SK-N-SH (cell line): ENCODE data around the gene CCDC106. TPM values are rescaled to one million over a fixed set of nuclear protein-coding genes. Genes with fewer than 3 reads are reported as not detected.

Experiments
- CTCF ChIA-PET: fragments of 300-600, 350-600 bp; formaldehyde crosslinking; extraction: SDS; loops from one replicate; lab custom pipeline; 2021; lab: Yijun Ruan, JAX
- POLR2A ChIA-PET: fragments of 350-600 bp; sonication (Branson Sonifier 250); formaldehyde crosslinking; extraction: SDS; loops from one replicate; lab custom pipeline; 2020; ENCODE audit warnings: antibody characterized with exemption, inconsistent platforms; lab: Yijun Ruan, JAX
- DNase-seq: peaks from one replicate; pipeline ENCODE4 v3.0.0; 2012
- H2AFZ ChIP-seq: fragments of 200-600 bp; sonication (generic); 2 replicates; pipeline ENCODE4 v1.8.1; 2016; ENCODE audit warnings: antibody characterized with exemption, mild to moderate bottlenecking, low read depth
- H3F3A ChIP-seq: fragments of 200-600 bp; sonication (generic); replicated peaks from 2 replicates; pipeline ENCODE3; 2016; ENCODE audit warnings: antibody characterized with exemption, mild to moderate bottlenecking; ENCODE audit not compliant: insufficient read depth
- H3K27ac ChIP-seq, 2 experiments: fragments of 200-500 bp in 1 of 2; fragments of 200-600 bp in 1 of 2; sonication (Bioruptor generic) in 1 of 2; sonication (generic), shearing (Covaris generic) in 1 of 2; 2 replicates each; pipeline versions ENCODE4 v1.5.1 to v1.6.1; 2014 to 2016; ENCODE audit warnings: low read depth in 2 of 2, inconsistent platforms in 1 of 2, low read length in 1 of 2, mild to moderate bottlenecking in 1 of 2, mixed read lengths in 1 of 2
- H3K27me3 ChIP-seq: fragments of 200-600 bp; sonication (generic), shearing (Covaris generic); 2 replicates; pipeline ENCODE4 v1.6.1; 2016; ENCODE audit warnings: mixed run types; ENCODE audit not compliant: insufficient read depth
- H3K36me3 ChIP-seq, 2 experiments: fragments of 200-500 bp in 1 of 2; fragments of 200-600 bp in 1 of 2; sonication (Bioruptor generic) in 1 of 2; sonication (generic) in 1 of 2; replicated peaks in 1 of 2; 2 replicates each; pipeline versions ENCODE3 to v1.5.1; 2014 to 2016; ENCODE audit warnings: low read length in 1 of 2, mild to moderate bottlenecking in 1 of 2; ENCODE audit not compliant: insufficient read depth in 2 of 2, control insufficient read depth in 1 of 2
- H3K4me1 ChIP-seq, 2 experiments: fragments of 200-500 bp in 1 of 2; fragments of 200-600 bp in 1 of 2; sonication (Bioruptor generic) in 1 of 2; sonication (generic), shearing (Covaris generic) in 1 of 2; 2 replicates each; pipeline versions ENCODE4 v1.5.1 to v1.6.1; 2014 to 2016; ENCODE audit warnings: low read depth in 1 of 2, low read length in 1 of 2, mixed run types in 1 of 2; ENCODE audit not compliant: insufficient read depth in 2 of 2, control insufficient read depth in 1 of 2
- H3K4me2 ChIP-seq: fragments of 200-600 bp; sonication (generic), shearing (Covaris generic); 2 replicates; pipeline ENCODE4 v1.6.1; 2017; ENCODE audit warnings: mixed run types
- H3K4me3 ChIP-seq, 2 experiments: fragments of 200-500 bp in 1 of 2; fragments of 200-600 bp in 1 of 2; sonication (Bioruptor generic) in 1 of 2; sonication (generic), shearing (Covaris generic) in 1 of 2; 2 replicates each; pipeline versions ENCODE4 v1.5.1 to v1.8.1; 2014 to 2016; ENCODE audit warnings: low read depth in 2 of 2, inconsistent platforms in 1 of 2, low read length in 1 of 2, mild to moderate bottlenecking in 1 of 2, mixed read lengths in 1 of 2, moderate library complexity in 1 of 2
- H3K79me2 ChIP-seq: fragments of 200-600 bp; sonication (generic); 2 replicates; pipeline ENCODE4 v1.8.1; 2017; ENCODE audit warnings: mild to moderate bottlenecking; ENCODE audit not compliant: insufficient read depth
- H3K9ac ChIP-seq: fragments of 200-600 bp; sonication (generic); 2 replicates; pipeline ENCODE4 v1.6.1; 2017; ENCODE audit warnings: mixed run types
- H3K9me2 ChIP-seq: fragments of 200-600 bp; sonication (generic); 2 replicates; pipeline ENCODE4 v1.6.1; 2017; ENCODE audit warnings: mixed run types
- H3K9me3 ChIP-seq: fragments of 200-600 bp; sonication (generic); 2 replicates; pipeline ENCODE4 v1.6.1; 2017; ENCODE audit warnings: mixed run types, mild to moderate bottlenecking, moderate library complexity
- H4K20me1 ChIP-seq: fragments of 200-600 bp; sonication (generic); 2 replicates; pipeline ENCODE4 v1.6.1; 2017; ENCODE audit warnings: mild to moderate bottlenecking, mixed run types; ENCODE audit not compliant: insufficient read depth
- CTCF ChIP-seq: fragments of 200-600 bp; sonication (generic); IDR thresholded peaks from 2 replicates; pipeline ENCODE4 v1.6.1; 2017; ENCODE audit warnings: antibody characterized with exemption, mild to moderate bottlenecking, moderate library complexity
- ELF1 ChIP-seq: IDR thresholded peaks from 2 replicates; pipeline ENCODE4 v1.4.0; 2012
- EP300 ChIP-seq, 2 experiments: IDR thresholded peaks; 2 replicates each; pipeline versions ENCODE4 v1.4.0 to v1.6.1; 2012; ENCODE audit warnings: borderline replicate concordance in 1 of 2, low read depth in 1 of 2, low read length in 1 of 2
- EZH2phosphoT487 ChIP-seq: fragments of 200-600 bp; sonication (generic); IDR thresholded peaks from 2 replicates; pipeline ENCODE4 v1.6.1; 2017; ENCODE audit warnings: low read depth, mixed run types, mild to moderate bottlenecking, antibody characterized with exemption, moderate library complexity, borderline replicate concordance
- FOXM1 ChIP-seq: IDR thresholded peaks from 2 replicates; pipeline ENCODE4 v1.4.0; 2012; ENCODE audit warnings: low read depth, mild to moderate bottlenecking
- GATA2 ChIP-seq: sonication (generic); formaldehyde crosslinking; IDR thresholded peaks from 2 replicates; pipeline ENCODE4 v1.5.0; 2020; ENCODE audit warnings: mild to moderate bottlenecking, missing genetic modification reagents
- MEF2A ChIP-seq: IDR thresholded peaks from 2 replicates; pipeline ENCODE4 v1.4.0; 2012; ENCODE audit warnings: low read depth, borderline replicate concordance
- NFIC ChIP-seq: IDR thresholded peaks from 2 replicates; pipeline ENCODE4 v1.4.0; 2012; ENCODE audit warnings: borderline replicate concordance
- RAD21 ChIP-seq: IDR thresholded peaks from 2 replicates; pipeline ENCODE4 v1.6.1; 2012; ENCODE audit warnings: mild to moderate bottlenecking, low read length
- RCOR1 ChIP-seq: fragments of 150-350 bp; IDR thresholded peaks from 2 replicates; pipeline ENCODE4 v1.6.1; 2017; ENCODE audit warnings: antibody characterized with exemption, low read length
- SIN3A ChIP-seq: IDR thresholded peaks from 2 replicates; pipeline ENCODE4 v1.6.1; 2012; ENCODE audit warnings: low read depth, mild to moderate bottlenecking, low read length, moderate library complexity, borderline replicate concordance
- SMC3 ChIP-seq: IDR thresholded peaks from 2 replicates; pipeline ENCODE4 v1.6.1; 2012; ENCODE audit warnings: low read depth, low read length, improper control_type of control experiment
- TAF1 ChIP-seq: IDR thresholded peaks from 2 replicates; pipeline ENCODE4 v1.6.1; 2012; ENCODE audit warnings: low read depth, mild to moderate bottlenecking, low read length, moderate library complexity, borderline replicate concordance
- USF2 ChIP-seq: fragments of 150-350 bp; IDR thresholded peaks from 2 replicates; pipeline ENCODE4 v1.6.1; 2017; ENCODE audit warnings: antibody characterized with exemption, low read length, low read depth, borderline replicate concordance
- YY1 ChIP-seq: IDR thresholded peaks from 2 replicates; pipeline ENCODE4 v1.4.0; 2012; ENCODE audit warnings: low read depth, mild to moderate bottlenecking
- WGBS: methylation state at CpG from one replicate; pipeline ENCODE4 v1.1.6; 2017; ENCODE audit warnings: low lambda C conversion rate; 5-methylcytosine and 5-hydroxymethylcytosine counted together
- polyA plus RNA-seq, 3 experiments: library from polyadenylated mRNA; depleted of rRNA; stranded (reverse); fragments of >200 nt; gene quantifications; 2 replicates each; pipeline ENCODE4 v1.2.3, GENCODE V29; 2012
- TF ChIP-seq, protein P1 (sequence below): IDR thresholded peaks from 2 replicates; pipeline ENCODE4 v1.4.0; 2012; ENCODE audit warnings: low read depth, borderline replicate concordance
- TF ChIP-seq, protein P2 (sequence below): IDR thresholded peaks from 2 replicates; pipeline ENCODE4 v1.6.1; 2012; ENCODE audit warnings: mild to moderate bottlenecking, low read depth, low read length, moderate library complexity
- TF ChIP-seq, protein P3 (sequence below): fragments of 150-350 bp; IDR thresholded peaks from 2 replicates; pipeline ENCODE4 v1.6.1; 2016; ENCODE audit warnings: mild to moderate bottlenecking, low read depth, low read length

Gene CCDC106
- polyA plus RNA-seq, 1 of the 3 experiments (the other 2 are of a cell fraction), result 27.1 TPM

DNA sequence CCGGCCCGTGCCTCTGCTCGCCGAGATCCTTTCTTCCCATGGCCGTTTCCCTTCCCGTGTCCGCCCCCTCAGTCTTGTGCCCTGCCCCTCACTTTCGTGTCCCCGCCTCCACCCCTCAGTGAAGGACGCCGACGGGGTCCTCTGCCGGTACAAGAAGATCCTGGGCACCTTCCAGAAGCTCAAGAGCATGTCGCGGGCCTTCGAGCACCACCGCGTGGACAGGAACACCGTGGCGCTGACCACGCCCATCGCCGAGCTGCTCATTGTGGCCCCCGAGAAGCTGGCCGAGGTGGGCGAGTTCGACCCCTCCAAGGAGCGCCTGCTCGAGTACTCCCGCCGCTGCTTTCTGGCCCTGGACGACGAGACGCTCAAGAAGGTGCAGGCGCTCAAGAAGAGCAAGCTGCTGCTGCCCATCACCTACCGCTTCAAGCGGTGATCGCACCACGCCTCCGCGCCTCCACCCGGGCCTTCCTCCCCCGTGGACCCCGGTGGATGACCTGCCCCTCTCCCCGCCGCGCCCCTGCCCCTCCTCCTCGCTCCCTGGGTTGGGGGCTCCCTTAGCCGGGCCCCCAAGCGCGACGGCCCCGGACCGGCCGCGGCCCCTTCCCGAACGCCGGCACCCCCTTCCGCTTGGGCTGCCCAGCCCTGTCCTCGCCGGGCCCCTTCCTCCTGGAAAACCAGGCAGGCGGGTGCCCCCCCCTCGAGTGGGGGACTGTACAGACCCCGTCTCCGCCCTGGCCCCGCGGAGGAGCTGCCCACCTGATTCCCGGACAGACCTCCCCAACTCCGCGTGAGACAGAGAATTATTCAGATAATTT, 4.5 kb downstream of the CCDC106 start:
- peak overlapping the region; percentile 84; the same call in 1 of the 2 replicates for H3K4me2 ChIP-seq
- H3K9me3 ChIP-seq, result no peaks in the 10 kb centered on the region
- H3K9me2 ChIP-seq, result no peaks in the 10 kb centered on the region
- ChIA-PET CTCF (interaction anchor here (0.6 to 3.9 kb wide), 10 partner anchors 15 to 200 kb away, joined by 3 to 36 read pairs (median 4); partner anchors contain the start of gene ZNF784), POLR2A (interaction anchor here (0.5 to 1.0 kb wide), 2 partner anchors 20 to 584 kb away, joined by 3 read pairs; no protein-coding TSS in a partner anchor)
- TF ChIP-seq EZH2phosphoT487 (no peak), NFIC (no peak), CTCF (no peak), TAF1 (no peak), USF2 (no peak), EP300 (IDR thresholded peaks at IDR 0.05; ENCODE audit: borderline replicate concordance in 1 of 2, low read depth in 1 of 2, low read length in 1 of 2) (no peak), RCOR1 (no peak), MEF2A (no peak), ELF1 (no peak), SIN3A (no peak), FOXM1 (no peak), SMC3 (no peak), RAD21 (no peak), YY1 (no peak), GATA2 (CRISPR knock-in tag) (no peak)
- TF ChIP-seq, protein P1, sequence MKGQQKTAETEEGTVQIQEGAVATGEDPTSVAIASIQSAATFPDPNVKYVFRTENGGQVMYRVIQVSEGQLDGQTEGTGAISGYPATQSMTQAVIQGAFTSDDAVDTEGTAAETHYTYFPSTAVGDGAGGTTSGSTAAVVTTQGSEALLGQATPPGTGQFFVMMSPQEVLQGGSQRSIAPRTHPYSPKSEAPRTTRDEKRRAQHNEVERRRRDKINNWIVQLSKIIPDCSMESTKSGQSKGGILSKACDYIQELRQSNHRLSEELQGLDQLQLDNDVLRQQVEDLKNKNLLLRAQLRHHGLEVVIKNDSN, result no peak
- TF ChIP-seq, protein P2, sequence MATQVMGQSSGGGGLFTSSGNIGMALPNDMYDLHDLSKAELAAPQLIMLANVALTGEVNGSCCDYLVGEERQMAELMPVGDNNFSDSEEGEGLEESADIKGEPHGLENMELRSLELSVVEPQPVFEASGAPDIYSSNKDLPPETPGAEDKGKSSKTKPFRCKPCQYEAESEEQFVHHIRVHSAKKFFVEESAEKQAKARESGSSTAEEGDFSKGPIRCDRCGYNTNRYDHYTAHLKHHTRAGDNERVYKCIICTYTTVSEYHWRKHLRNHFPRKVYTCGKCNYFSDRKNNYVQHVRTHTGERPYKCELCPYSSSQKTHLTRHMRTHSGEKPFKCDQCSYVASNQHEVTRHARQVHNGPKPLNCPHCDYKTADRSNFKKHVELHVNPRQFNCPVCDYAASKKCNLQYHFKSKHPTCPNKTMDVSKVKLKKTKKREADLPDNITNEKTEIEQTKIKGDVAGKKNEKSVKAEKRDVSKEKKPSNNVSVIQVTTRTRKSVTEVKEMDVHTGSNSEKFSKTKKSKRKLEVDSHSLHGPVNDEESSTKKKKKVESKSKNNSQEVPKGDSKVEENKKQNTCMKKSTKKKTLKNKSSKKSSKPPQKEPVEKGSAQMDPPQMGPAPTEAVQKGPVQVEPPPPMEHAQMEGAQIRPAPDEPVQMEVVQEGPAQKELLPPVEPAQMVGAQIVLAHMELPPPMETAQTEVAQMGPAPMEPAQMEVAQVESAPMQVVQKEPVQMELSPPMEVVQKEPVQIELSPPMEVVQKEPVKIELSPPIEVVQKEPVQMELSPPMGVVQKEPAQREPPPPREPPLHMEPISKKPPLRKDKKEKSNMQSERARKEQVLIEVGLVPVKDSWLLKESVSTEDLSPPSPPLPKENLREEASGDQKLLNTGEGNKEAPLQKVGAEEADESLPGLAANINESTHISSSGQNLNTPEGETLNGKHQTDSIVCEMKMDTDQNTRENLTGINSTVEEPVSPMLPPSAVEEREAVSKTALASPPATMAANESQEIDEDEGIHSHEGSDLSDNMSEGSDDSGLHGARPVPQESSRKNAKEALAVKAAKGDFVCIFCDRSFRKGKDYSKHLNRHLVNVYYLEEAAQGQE, result no peak
- TF ChIP-seq, protein P3, sequence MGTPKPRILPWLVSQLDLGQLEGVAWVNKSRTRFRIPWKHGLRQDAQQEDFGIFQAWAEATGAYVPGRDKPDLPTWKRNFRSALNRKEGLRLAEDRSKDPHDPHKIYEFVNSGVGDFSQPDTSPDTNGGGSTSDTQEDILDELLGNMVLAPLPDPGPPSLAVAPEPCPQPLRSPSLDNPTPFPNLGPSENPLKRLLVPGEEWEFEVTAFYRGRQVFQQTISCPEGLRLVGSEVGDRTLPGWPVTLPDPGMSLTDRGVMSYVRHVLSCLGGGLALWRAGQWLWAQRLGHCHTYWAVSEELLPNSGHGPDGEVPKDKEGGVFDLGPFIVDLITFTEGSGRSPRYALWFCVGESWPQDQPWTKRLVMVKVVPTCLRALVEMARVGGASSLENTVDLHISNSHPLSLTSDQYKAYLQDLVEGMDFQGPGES, result no peak
- peaks cover 26% of the 10 kb centered on the region for H3K79me2 ChIP-seq
- no peaks in the 10 kb centered on the region for H3K27me3 ChIP-seq
- peaks cover 21% of the 10 kb centered on the region for H4K20me1 ChIP-seq
- H3K27ac ChIP-seq, result no peak overlapping the region; a peak in 2 of 4 replicates
- H3F3A ChIP-seq, result peaks cover 6% of the 10 kb centered on the region
- 96% methylated on average over 50 of the region's 71 CpGs for WGBS
- no peak overlapping the region for H3K9ac ChIP-seq
- H3K4me3 ChIP-seq, result no peak overlapping the region
- H3K4me1 ChIP-seq, result peaks cover 7 to 26% of the 10 kb centered on the region in 2 experiments; a peak in 2 of 4 replicates
- DNase-seq, result no peak
- H3K36me3 ChIP-seq, result peaks cover 16 to 21% of the 10 kb centered on the region in 2 experiments
- H2AFZ ChIP-seq, result no peak overlapping the region
